ENCODE data around the gene LMNTD1. TPM values are rescaled to one million over a fixed set of nuclear protein-coding genes. Genes with fewer than 3 reads are reported as not detected.
A peak's percentile ranks its signal among the peaks of the same experiment; 100 is the strongest.

LMNTD1 gene
- total and polyA plus RNA-seq, 4 donors, result not detected

DNA sequence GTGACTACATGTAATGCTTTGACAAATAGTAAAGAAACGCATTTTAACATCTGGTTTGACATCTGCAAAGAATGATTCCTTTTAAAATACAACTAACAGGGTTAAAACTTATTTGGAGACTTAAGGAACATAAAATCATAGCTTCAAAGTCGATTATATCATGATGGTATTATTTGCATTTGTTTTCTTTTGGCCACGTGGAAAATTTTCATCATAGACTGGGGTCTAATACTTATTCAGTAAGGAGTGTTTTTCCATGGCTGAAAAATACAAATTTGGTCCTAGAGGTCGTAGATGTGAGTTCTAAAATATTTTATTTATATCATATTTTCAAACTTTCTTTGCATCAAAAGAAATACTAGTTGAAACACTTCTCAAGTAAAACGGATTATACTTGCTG is 31.5 kb upstream of the LMNTD1 start:
- WGBS, result 54% methylated on average over 5 of the region's 5 CpGs
- no peak overlapping the region for H3K27ac ChIP-seq (ENCODE audit: low read depth in 1 of 2, low read length in 2 of 2)
- H3K4me1 ChIP-seq (ENCODE audit: control insufficient read depth in 4 of 4, insufficient read depth in 4 of 4, low read length in 3 of 4), result peaks cover 2 to 15% (median 9%) of the 10 kb centered on the region in 4 donors
- H3K9ac ChIP-seq (ENCODE audit: low read depth in 1 of 2, low read length in 2 of 2), result no peak overlapping the region
- no peak for DNase-seq (ENCODE audit: low spot score)
- H3K36me3 ChIP-seq (ENCODE audit: control insufficient read depth in 4 of 4, insufficient read depth in 3 of 4, low read depth in 1 of 4, low read length in 3 of 4), result no peaks in the 10 kb centered on the region
- no peak overlapping the region for H3K4me3 ChIP-seq (ENCODE audit: low read depth in 1 of 3, low read length in 3 of 3)
- TF ChIP-seq RAD21 (IDR thresholded peaks at IDR 0.05), result no peak
- TF ChIP-seq, protein P1, sequence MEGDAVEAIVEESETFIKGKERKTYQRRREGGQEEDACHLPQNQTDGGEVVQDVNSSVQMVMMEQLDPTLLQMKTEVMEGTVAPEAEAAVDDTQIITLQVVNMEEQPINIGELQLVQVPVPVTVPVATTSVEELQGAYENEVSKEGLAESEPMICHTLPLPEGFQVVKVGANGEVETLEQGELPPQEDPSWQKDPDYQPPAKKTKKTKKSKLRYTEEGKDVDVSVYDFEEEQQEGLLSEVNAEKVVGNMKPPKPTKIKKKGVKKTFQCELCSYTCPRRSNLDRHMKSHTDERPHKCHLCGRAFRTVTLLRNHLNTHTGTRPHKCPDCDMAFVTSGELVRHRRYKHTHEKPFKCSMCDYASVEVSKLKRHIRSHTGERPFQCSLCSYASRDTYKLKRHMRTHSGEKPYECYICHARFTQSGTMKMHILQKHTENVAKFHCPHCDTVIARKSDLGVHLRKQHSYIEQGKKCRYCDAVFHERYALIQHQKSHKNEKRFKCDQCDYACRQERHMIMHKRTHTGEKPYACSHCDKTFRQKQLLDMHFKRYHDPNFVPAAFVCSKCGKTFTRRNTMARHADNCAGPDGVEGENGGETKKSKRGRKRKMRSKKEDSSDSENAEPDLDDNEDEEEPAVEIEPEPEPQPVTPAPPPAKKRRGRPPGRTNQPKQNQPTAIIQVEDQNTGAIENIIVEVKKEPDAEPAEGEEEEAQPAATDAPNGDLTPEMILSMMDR (IDR thresholded peaks at IDR 0.05; ENCODE audit: low read depth, low read length, missing input control), result no peak
- TF ChIP-seq, protein P2, sequence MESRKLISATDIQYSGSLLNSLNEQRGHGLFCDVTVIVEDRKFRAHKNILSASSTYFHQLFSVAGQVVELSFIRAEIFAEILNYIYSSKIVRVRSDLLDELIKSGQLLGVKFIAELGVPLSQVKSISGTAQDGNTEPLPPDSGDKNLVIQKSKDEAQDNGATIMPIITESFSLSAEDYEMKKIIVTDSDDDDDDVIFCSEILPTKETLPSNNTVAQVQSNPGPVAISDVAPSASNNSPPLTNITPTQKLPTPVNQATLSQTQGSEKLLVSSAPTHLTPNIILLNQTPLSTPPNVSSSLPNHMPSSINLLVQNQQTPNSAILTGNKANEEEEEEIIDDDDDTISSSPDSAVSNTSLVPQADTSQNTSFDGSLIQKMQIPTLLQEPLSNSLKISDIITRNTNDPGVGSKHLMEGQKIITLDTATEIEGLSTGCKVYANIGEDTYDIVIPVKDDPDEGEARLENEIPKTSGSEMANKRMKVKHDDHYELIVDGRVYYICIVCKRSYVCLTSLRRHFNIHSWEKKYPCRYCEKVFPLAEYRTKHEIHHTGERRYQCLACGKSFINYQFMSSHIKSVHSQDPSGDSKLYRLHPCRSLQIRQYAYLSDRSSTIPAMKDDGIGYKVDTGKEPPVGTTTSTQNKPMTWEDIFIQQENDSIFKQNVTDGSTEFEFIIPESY (IDR thresholded peaks at IDR 0.05), result no peak
- TF ChIP-seq HNF4G (IDR thresholded peaks at IDR 0.05), result no peak
- no peak for TF ChIP-seq TAF1 (conservative IDR thresholded peaks at IDR 0.05)
- H3K27me3 ChIP-seq (ENCODE audit: control insufficient read depth in 4 of 4, insufficient read depth in 4 of 4, low read length in 3 of 4), result no peaks in the 10 kb centered on the region
- H3K9me3 ChIP-seq (ENCODE audit: control insufficient read depth in 4 of 4, low read length in 3 of 4), result peaks cover 2 to 8% (median 5%) of the 10 kb centered on the region in 4 donors

DNA sequence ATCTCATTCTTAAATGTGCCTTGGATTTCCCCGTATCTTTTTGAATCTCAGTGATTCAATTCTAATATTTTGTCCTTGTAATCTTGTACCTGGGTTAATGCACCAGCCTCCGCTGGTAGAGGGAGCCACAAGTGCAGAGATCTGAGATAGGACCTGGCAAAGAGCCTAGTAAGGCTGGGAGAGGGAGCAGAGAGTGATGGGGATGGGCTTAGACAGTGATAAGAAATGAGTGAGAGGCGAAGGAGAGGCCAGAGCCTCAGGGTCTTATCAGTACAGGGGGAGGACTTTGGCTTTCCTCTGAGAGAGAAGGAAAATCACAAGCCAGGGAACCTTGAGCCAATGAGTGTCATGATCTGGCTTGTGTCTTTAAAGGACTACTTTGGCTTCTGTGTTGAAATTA is 30.5 kb upstream of the LMNTD1 start:
- Histone ChIP-seq H3K4me1 (ENCODE audit: control insufficient read depth in 4 of 4, insufficient read depth in 4 of 4, low read length in 3 of 4) (peaks cover 2 to 15% (median 9%) of the 10 kb centered on the region in 4 donors), H3K36me3 (ENCODE audit: control insufficient read depth in 4 of 4, insufficient read depth in 3 of 4, low read depth in 1 of 4, low read length in 3 of 4) (no peaks in the 10 kb centered on the region), H3K9me3 (ENCODE audit: control insufficient read depth in 4 of 4, low read length in 3 of 4) (peaks cover 2 to 8% (median 5%) of the 10 kb centered on the region in 4 donors), H3K9ac (ENCODE audit: low read depth in 1 of 2, low read length in 2 of 2) (no peak overlapping the region), H3K27ac (ENCODE audit: low read depth in 1 of 2, low read length in 2 of 2) (no peak overlapping the region), H3K4me3 (ENCODE audit: low read depth in 1 of 3, low read length in 3 of 3) (no peak overlapping the region), H3K27me3 (ENCODE audit: control insufficient read depth in 4 of 4, insufficient read depth in 4 of 4, low read length in 3 of 4) (no peaks in the 10 kb centered on the region)
- DNase-seq (ENCODE audit: low spot score), result no peak
- TF ChIP-seq, protein P3, sequence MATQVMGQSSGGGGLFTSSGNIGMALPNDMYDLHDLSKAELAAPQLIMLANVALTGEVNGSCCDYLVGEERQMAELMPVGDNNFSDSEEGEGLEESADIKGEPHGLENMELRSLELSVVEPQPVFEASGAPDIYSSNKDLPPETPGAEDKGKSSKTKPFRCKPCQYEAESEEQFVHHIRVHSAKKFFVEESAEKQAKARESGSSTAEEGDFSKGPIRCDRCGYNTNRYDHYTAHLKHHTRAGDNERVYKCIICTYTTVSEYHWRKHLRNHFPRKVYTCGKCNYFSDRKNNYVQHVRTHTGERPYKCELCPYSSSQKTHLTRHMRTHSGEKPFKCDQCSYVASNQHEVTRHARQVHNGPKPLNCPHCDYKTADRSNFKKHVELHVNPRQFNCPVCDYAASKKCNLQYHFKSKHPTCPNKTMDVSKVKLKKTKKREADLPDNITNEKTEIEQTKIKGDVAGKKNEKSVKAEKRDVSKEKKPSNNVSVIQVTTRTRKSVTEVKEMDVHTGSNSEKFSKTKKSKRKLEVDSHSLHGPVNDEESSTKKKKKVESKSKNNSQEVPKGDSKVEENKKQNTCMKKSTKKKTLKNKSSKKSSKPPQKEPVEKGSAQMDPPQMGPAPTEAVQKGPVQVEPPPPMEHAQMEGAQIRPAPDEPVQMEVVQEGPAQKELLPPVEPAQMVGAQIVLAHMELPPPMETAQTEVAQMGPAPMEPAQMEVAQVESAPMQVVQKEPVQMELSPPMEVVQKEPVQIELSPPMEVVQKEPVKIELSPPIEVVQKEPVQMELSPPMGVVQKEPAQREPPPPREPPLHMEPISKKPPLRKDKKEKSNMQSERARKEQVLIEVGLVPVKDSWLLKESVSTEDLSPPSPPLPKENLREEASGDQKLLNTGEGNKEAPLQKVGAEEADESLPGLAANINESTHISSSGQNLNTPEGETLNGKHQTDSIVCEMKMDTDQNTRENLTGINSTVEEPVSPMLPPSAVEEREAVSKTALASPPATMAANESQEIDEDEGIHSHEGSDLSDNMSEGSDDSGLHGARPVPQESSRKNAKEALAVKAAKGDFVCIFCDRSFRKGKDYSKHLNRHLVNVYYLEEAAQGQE (IDR thresholded peaks at IDR 0.05), result no peak
- TF ChIP-seq HNF4G (IDR thresholded peaks at IDR 0.05), result no peak
- TF ChIP-seq, protein P4, sequence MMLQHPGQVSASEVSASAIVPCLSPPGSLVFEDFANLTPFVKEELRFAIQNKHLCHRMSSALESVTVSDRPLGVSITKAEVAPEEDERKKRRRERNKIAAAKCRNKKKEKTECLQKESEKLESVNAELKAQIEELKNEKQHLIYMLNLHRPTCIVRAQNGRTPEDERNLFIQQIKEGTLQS (IDR thresholded peaks at IDR 0.05), result no peak
- peak; percentile 74 to 83 for TF ChIP-seq RAD21 (IDR thresholded peaks at IDR 0.05)
- no peak for TF ChIP-seq EGR1 (IDR thresholded peaks at IDR 0.05; ENCODE audit: low read depth in 2 of 2)
- no peak for TF ChIP-seq SP1 (IDR thresholded peaks at IDR 0.05)
- TF ChIP-seq, protein P1 (IDR thresholded peaks at IDR 0.05; ENCODE audit: low read depth, low read length, missing input control), result peak; percentile 15
- TF ChIP-seq, protein P5, sequence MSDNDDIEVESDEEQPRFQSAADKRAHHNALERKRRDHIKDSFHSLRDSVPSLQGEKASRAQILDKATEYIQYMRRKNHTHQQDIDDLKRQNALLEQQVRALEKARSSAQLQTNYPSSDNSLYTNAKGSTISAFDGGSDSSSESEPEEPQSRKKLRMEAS (IDR thresholded peaks at IDR 0.05), result no peak
- no peak for TF ChIP-seq FOXA1 (IDR thresholded peaks at IDR 0.05)
- peak in 1 of 2 donors; percentile 41 for TF ChIP-seq HNF4A (conservative IDR thresholded peaks at IDR 0.05)
- no peak for TF ChIP-seq FOXA2 (IDR thresholded peaks at IDR 0.05)
- TF ChIP-seq, protein P2 (IDR thresholded peaks at IDR 0.05), result no peak
- no peak for TF ChIP-seq JUND (IDR thresholded peaks at IDR 0.05)
- TF ChIP-seq YY1 (IDR thresholded peaks at IDR 0.05), result no peak
- TF ChIP-seq RXRA (IDR thresholded peaks at IDR 0.05), result no peak
- TF ChIP-seq NR2F2 (IDR thresholded peaks at IDR 0.05), result no peak
- no peak for TF ChIP-seq GABPA (IDR thresholded peaks at IDR 0.05 in 1 of 2, conservative IDR thresholded peaks at IDR 0.05 in 1 of 2)
- TF ChIP-seq TAF1 (conservative IDR thresholded peaks at IDR 0.05), result no peak
- WGBS, result 33% methylated on average over 3 of the region's 3 CpGs

Measured in liver (tissue), 9 donors.